NT2/D1 (cell line): Measurements from ENCODE around the gene ICAM2.

Source experiments
- YY1 ChIP-seq: IDR thresholded peaks from 2 replicates; pipeline ENCODE4 v1.6.1; 2011; ENCODE audit not compliant: insufficient read length, insufficient read depth
- ZNF274 ChIP-seq: IDR thresholded peaks from 2 replicates; pipeline ENCODE4 v1.6.1; 2011; ENCODE audit warnings: mild to moderate bottlenecking, low read depth, low read length

GRCh38 chr17:64024781-64025731, 4.6 kb upstream of the ICAM2 start:
- TF ChIP-seq YY1 (no peak), ZNF274 (no peak)
